Peyer's patch (tissue), 4 donors: Measurements from ENCODE around the gene LIN54.

Experiments used
- CTCF ChIP-seq, 6 experiments: fragments of 450-650 bp in 4 of 6; fragments of 200-600 bp in 2 of 6; sonication (generic) in 1 of 6; IDR thresholded peaks; one replicate each; pipeline ENCODE4 v1.5.1; 2017 to 2019; ENCODE audit warnings: antibody characterized with exemption in 6 of 6, mild to moderate bottlenecking in 3 of 6, moderate library complexity in 1 of 6
- POLR2A ChIP-seq, 2 donors: fragments of 450-650 bp; IDR thresholded peaks; one replicate each; pipeline ENCODE4 v1.5.1; 2017; ENCODE audit warnings: antibody characterized with exemption in 2 of 2, mild to moderate bottlenecking in 2 of 2, moderate library complexity in 2 of 2

- TF ChIP-seq POLR2A (IDR thresholded peaks at IDR 0.05) (no peak), CTCF (IDR thresholded peaks at IDR 0.05) (no peak)
Observed at GRCh38 chr4:83046693-83047473, 36.3 kb upstream of the LIN54 start.
